ENCODE data around the gene PAX8. TPM values are rescaled to one million over a fixed set of nuclear protein-coding genes. Genes with fewer than 3 reads are reported as not detected.

PAX8 gene
- total RNA-seq, 1 donor from 2014 or later: 6.1 TPM

DNA sequence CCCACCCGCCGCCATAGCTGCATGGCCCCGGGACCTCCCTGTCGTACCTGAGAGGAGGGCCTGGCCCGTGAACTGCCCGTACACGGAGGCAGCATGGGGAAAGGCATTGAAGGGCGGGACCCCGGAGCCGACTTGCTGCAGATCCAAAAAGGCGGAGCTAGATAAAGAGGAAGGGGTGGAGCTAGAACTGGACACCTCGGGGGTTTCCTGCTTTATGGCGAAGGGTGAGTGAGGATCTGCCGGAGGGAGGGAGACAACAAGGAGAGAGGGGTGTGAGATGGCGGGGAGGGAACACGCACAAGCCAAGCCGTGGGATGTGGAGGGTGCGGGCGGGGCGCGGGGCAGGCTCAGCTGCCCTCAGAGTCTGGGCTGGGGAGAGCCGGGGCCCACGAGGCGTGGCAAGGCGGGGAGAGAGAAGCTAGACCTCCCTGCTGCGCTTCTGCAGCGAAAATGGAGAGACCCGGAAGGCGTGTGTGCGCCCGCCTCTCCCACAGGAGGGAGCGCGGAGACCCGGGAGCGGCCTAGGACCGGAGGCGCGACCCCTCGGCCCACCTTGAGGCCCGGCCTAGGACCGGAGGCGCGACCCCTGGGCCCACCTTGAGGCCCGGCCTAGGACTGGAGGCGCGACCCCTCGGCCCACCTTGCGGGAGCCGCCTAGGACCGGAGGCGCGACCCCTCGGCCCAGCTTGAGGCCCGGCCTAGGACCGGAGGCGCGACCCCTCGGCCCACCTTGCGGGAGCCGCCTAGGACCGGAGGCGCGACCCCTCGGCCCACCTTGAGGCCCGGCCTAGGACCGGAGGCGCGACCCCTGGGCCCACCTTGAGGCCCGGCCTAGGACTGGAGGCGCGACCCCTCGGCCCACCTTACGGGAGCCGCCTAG, 43.1 kb downstream of the PAX8 start:
- ATAC-seq: peak; percentile 65

DNA sequence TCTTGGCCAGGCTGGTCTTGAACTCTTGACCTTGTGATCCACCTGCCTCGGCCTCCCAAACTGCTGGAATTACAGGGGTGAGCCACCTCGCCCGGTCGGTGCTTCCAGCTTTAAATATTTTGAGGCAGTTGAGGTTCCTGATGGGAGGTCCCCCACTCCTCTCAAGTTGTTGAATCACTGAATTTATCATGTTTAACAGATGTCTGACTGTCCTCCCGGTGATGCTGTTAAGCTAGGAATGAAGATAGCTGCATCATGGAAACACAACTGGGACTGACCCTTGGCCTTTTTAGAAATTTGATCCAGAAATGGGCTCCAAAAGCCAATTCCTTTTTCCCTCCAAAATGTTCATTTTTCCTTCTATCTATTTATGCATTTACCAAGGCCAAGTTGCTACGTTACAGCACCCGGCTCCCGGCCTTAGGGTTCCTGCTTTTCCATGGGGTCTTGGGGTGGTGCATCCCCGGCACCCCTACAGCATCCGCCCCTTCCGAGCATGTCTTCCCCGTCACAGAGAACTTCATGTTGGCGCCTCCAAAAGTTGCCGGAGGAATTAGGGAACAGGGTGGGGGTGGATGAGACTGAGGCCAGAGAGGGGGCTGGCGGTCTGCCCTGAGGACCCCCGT, 43.9 kb downstream of the PAX8 start:
- no peak for ATAC-seq

DNA sequence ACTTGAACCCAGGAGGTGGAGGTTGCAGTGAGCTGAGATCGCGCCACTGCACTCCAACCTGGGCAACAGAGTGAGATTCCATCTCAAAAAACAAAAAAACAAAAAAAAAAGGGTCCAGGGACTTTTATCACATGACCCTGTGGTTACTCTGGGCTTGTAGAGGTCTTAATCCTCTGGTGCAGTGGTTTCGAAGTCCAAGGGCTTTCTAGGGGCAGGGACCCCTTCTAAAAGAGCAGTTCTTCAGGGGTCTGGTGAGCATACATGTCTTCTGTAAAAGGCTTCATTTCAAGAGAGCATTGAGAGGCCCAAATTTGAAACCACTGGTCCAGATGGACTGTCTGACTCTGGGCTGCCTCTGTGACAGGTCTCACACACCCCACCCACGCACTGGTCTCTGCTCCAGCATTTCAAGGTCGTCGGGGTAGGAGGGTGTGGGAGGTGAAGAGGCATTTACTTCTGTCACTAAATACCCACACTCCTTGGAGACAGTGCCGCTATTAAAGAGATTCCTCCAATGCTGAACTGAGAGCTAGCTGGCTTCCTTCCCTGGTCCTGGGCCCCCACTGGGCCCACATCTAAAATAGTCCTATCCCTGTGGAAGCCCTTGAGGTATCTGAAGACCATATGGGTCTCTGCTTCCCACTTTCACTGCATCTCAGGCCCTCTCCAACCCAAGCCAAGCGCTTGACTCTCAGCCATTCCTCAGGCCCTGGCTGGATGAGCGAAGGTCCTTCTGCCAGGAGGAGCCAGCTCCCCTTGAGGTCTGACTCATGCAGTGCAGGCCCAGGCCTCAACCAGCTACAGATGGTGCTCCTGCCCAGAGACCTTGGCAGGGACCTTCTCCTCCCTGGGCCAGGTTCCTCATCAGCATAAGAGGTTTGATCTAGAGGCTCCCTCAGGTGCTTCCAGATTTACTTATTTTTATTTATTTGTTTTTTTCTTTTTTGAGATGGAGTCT, 44.8 kb downstream of the PAX8 start:
- peak; percentile 65 for ATAC-seq

DNA sequence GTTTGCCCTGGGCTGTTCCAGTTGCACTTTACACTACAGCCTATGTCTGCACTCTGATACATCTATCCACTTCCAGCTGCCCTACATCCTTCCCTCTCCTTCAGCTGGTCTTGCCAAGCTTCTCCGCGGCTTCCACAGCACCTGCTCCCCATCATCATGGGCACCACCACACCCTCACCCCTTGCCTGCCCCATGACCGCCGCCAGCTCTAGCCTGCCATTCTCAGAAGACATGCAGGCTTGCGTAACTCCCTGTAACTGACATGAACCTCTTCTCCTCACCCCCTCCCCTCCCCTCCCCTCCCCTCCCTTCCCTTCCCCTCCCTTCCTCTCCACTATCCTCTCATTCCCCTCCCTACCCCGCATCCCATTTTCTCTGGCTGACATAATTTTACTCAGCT, 46.0 kb downstream of the PAX8 start:
- no peak for ATAC-seq

DNA sequence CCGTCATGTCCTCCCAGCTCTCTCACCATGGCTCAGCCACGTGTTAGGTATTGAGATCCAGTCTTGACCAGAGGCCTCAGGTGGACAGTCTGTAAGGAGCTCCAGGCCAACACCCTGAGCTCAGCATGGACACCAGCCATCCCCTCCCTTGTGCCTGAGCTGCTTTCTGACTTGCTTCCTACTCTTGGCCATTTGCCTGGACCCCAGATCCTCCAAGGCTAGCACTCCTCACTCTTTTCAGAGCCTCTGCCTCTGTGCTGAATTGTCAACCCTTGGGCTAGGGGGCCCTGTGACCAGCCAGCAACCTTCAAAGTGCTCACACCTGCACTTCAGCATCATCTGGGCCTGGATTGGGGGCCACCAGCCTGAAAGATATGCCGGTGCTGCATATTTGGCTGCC, 46.6 kb downstream of the PAX8 start:
- ATAC-seq: no peak

DNA sequence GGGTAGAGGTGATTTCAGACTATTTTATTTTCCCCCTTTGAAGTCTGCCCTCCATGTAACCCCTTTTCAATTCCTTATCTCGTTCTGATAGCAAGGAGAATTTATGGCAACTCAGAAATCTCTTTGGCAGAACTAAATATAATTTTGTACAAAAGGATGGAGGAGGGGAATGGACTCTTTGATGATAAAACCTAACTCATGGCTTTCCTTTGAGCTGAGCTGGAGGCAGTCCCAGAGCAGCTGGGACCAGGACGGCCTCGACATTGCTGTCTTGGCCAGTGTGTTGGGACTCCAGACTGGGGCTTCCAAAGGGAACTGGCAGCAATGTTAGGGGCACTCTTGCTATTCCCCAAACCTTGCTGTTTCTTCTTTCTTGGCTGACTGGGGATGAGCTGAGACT, 47.7 kb downstream of the PAX8 start:
- ATAC-seq: no peak

DNA sequence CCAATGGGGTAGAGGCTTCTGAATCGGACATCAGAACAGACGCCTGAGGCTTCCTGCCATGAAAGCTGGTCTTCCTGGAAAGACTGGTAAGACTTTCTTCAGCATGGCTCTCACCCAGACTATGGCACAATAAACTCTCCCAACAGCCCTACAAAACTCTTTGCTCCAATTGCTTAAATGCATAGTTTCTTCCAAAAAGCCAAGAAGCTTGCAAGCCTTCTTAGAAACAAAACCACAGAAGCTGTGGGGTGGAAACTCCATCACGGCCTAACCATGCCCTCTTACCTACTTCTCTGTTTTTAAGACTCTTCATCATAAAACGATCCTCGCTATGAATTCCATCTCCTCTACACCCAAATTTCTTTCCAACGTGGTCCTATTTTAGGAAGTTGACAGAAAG, 48.2 kb downstream of the PAX8 start:
- ATAC-seq: no peak

DNA sequence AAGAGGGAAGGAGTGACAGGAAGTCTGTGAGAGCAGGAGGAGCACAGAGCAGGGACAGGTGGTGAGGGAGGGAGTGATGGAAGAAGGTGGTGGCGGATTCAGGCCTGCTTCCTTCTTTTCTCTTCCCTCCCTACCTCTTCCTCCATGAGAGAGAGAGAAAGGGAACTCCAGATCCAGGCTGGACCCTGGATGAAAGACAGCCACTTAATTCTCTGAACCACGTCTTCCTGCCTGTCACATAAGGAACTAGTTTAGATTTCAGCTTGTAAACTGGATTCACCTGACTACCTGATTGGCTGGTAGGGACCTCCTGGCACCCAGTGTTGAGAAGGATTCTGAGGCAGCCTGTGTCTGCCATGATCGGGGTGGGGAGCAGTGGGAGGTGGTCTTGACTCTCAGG, 48.9 kb downstream of the PAX8 start:
- ATAC-seq: no peak

DNA sequence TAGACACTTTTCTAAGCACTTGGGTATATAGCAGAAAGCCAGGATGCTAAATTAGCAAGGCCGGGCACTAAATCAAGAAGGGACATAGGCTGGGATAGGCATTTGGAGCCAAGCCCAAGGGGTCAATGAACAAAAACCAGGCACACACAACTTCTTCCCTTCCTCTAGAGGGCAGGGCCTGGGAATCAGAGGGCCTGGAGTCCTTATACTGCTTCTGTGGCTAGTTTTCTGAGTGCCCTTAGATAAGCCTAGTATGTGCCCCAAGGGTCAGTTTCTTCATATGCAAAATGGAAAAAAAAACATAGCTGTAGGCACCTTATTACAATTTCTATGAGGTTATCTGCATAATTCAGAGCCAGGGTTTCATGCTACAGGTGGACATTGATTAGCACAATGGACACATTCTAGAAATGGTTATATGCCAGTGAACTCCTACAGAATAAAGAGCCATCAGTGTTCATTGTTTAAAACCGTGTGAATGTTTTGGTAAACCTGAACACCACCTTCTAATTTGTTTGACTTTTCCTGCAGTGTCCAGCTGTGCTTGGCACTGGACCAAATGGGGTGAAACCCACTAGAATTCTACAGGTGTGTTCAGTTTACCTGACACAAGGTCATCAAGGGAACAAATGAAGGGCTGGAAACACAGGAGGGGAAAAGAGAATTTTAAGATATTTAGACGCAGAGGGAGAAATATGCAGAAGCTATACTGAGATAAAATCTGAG, 49.6 kb downstream of the PAX8 start:
- no peak for ATAC-seq

DNA sequence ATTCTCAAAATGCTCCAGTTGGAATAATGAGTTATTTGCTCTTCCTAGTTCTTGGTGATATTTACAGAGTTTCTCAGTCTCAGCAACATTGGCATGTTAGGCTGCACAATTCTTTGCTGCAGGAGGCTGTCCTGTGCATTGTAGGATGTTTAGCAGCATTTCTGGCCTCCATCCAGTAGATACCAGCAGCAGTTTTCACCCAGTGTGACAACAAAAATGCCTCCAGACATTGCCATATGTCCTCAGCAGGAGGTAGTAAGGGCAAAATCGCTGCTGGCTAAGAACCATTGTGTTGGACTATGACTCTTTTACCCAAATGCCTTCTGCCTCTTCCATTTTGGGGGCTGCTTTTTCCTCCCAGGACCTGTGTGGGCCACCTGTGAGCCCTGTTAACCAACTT, 50.4 kb downstream of the PAX8 start:
- ATAC-seq: no peak

DNA sequence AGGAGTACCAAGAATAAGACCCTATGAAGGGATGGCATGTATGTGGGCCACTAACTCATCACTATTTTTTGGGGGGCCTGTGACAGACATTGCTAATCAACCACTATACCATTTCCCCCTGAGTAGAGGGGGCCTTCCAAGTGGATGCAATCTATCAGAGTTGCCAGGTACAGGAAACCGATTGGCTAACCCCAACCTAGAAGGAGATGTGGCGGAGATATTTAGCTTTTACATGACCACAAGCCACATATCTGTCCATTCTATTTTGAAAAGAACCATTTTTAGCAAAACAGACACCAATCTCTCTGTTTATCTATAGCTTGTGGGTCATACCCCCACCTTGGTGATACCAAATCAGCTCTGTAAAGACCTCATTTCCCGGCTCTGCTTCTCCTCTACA, 51.0 kb downstream of the PAX8 start:
- no peak for ATAC-seq

DNA sequence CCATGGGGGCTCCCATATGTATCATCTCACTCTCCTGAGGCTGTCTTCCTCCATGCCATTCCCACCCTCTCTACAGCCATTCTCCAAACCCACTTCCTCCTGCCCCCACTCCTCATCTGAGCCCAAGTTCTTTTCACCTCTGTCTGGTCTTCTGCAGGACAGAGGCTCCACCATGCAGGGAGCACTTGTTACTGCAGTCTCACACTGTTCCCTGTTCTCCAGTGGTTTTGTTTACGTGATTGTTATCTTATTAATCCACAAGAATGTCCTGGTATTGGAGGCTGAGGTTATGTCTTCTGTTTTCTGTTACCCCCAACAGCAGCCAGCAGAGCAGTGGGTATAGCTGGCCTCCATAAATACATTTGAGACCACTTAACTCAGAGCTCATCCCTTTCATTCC, 51.4 kb downstream of the PAX8 start:
- ATAC-seq: no peak

DNA sequence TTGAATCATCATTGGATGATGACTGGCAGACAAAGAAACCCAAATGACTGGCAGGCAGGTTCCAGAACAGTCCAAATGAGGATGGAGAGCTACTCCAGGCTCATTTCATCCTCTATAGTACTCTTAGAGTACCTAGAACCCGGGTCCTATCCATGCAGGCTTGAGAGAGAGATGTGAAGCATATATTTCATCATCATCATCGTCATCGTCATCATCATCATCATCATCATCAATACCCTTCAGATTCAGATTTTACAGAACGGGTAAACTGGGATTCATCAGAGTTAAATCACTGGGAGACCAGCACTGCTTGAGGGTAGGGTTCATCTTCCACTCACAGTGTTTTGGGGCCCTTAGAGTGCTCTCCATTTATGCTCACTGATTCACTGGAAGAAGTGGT, 52.3 kb downstream of the PAX8 start:
- no peak for ATAC-seq

DNA sequence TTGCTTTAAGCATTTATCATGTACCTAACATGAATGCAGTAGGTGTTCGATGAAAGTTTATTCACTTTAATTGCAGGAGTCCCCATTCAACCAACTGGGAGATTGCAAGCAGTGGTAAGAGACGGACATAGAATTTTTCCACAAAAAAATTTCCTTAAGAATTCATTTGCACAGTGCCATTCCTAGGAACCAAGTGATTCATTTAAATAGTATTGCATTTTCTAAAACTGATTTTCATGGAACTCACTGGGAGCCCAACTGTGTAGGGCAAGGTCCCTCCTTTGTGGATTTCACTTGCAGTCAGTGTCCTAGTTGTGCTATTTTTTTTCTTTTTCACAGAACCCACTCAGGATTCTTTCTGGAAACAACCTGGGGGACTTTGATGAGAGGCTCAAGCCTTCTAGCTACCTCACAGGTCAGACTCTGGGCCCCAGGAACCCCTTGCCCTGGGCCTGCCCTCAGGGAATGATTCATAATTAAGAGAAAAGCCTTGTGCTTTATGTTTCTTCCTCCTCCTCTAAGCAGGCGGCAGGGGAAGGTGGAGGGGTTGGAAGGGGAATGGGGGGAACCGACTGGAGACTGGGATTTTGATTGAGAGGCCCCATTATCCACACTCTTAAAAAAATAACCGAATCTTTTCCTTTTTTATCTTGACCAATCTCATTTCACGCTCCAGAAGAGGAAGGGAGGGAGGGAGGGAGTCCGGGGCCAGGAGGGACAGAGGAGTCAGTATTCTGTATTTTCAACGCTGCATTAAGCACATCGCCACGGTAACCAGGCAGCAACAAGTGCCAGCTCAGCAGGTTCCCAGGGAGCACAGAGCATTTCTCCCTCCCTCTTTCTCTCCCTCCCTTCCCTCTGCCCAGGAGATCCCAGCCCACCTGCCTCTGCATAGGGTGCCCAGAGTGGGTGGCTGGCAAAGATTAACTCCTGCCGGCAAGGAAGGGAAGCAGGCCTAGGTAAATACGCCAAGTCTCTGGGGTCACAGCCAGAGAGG, 53.2 kb downstream of the PAX8 start:
- no peak for ATAC-seq

DNA sequence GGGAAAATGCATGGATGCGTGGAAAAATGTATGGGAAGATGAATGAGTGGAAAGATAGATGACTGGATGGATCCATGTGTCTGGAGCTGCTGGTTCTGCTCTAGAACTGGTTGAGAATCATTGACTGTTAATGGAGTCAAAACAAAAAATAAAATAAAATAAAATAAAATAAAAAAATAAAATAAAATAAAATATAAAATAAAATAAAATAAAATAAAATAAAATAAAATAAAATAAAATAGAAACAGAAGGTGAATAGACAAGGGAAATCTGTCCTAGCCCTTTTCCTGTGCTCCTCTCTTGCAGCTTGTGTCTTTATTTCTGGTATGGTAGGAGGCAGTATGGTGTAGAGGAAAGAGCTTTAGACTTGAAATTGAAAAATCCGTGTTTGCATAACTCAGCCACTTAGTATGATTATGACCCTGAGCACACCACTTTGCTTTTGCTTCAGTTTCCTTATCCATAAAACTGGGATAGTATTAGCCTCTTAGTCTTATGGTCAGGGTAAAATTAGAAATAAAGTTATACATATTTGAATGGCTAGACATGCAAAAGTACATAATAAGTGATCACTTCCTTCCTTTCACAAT, 54.0 kb downstream of the PAX8 start:
- no peak for ATAC-seq

DNA sequence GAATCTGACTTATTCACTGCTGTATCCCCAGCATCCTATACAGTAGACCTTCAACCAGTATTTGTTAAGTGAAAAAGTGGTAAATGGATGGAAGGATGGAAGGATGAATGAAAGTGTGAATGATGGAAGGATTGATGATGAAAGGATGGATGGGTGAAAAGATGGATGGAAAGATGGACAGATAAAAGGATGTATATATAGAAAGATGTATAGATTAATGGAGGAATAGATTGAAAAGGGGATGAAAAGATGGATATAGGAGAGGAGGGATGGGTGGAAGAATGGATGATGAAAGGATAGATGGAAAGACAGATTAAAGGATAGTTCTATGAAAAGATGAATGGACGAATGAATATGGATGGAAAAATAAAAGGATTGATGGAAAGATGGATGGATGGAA, 54.9 kb downstream of the PAX8 start:
- no peak for ATAC-seq

DNA sequence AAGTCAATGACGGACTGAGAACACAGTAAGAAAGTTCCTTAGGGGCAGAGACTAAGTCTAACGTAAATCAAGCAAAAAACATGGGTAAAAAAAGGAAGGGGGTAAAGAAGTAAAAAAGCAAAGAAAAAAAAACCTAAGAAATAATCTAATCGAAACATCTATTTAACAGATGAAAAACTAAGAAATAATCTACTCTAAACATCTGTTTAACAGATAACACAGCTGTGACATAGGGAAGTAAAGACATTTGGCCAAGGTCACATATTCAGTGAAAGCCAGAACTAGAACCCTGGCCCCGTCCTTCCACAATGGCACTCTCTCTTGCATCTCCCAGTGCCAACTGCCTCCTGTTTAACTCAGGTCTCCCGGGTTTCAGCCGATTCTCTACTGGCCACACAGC, 56.9 kb downstream of the PAX8 start:
- no peak for ATAC-seq

DNA sequence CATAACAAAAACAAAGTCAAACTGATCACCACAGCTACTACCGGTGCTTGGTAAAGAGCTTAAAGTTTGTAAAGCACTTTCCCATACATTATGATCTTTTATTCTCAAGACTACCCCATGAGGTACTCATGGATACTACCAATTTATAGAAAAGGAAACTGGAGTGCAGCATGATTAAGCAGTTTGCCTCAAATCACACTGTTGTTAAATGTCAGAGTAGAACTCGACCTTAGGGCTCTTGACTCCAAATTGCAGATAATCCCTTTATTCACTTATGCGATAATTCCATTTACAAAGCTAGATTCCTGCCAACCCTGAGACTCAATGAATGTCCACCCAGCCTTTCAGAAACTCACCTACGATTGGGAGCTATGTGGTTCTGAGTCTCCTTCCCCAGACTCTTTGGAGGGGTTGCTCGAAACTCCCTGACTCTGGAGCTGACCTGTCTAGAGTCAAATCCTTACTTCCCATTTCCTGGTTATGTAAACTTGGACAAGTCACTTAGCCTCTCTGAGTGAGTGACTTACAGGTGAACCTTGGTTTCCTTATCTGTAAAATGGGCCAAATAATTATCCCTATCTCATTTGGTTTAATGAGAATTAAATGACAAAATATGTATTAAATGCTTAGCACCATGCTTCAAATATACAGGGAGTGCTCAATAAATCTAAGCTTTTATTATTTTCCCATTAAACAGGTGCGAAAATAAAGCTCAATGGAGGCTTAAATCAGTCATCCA, 57.6 kb downstream of the PAX8 start:
- ATAC-seq: no peak

DNA sequence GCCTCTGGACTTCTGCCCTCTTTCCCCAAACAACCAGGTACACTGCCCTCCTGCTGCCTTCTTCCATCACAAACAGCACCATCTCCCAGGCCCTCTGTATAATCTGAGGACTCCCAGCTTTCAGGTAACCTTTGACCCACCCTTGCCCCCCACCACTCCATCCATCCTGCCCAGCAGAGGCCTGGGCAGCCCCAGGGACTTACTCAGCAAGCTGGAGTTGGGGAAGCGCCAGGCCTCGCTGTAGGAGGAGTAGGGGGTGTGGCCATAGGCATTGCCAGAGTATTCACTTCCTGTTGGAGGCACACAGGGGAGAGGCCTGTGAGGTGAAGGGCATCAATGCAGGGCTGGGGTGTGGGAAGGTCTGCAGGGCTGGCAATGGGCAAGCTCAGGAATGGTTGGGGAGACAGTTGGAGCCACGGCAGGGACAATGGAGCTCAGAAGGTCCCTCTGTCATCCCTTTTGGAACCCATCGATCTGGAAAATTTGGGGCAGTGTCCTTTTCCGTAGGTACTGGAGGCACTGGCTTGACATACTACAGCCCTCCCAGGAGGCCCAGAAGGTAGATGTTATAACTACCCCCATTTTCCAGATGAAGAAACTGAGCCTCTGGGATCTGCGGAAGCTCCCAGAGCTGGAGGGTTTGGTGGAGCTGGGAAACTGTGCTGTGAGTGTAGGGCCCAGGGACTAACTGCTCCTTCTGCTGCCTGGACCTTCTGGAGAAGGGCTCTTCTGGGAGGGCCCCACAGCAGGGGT, 58.7 kb downstream of the PAX8 start:
- ATAC-seq: peak; percentile 83
